PC-9 (cell line): ENCODE results near the gene EIF2S1.

ENCODE experiments used
- CTCF ChIP-seq: fragments of 200-600 bp; sonication (generic); conservative IDR thresholded peaks from 2 replicates; pipeline ENCODE4 v1.6.1; 2017; ENCODE audit warnings: mixed run types, antibody characterized with exemption, mild to moderate bottlenecking, moderate library complexity
- EZH2 ChIP-seq: fragments of 200-600 bp; sonication (generic); IDR thresholded peaks from 2 replicates; pipeline ENCODE4 v1.8.0; 2017; ENCODE audit warnings: antibody characterized with exemption, low read depth

- TF ChIP-seq CTCF = no peak
- no peak for TF ChIP-seq EZH2
These were observed 63.3 kb downstream of the EIF2S1 start for GRCh38 chr14:67423424-67423823.
